ENCODE measurements around the gene MTCL1. TPM values are rescaled to one million over a fixed set of nuclear protein-coding genes. Genes with fewer than 3 reads are reported as not detected.

The MTCL1 gene
- total and polyA plus RNA-seq, 2 of the 8 experiments (the other 6 are each of a cell fraction or from before 2014, with no cell fraction given) = 16.6 to 60.8 TPM

DNA sequence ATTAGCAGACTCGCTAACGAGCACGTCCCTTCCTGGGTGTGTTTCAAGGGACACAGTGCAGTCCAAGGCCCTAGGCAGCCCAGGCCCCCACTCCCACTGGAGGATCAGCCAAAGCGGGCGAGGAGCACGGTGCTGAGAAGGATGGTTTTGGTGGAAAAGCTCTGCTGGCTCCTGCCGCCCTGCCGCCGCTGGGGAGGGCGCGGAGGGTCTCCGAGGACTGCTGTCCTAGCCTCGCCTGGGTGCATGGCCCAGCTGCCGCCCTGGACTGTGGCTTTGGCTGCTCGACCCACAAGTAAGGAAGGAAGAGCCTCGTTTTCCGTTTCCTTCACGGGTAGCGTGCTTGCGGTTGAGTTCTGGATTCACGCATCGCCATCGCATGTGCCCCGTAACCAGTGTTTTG, 79.9 kb downstream of the MTCL1 start:
- H2BK20ac ChIP-seq (ENCODE audit: low read length) = no peak overlapping the region
- peak overlapping the region; percentile 60; the same call in 1 of the 2 replicates for H2BK5ac ChIP-seq (ENCODE audit: low read depth, low read length)
- H3K9ac ChIP-seq (replicated peaks in 1 of 4; ENCODE audit: extremely low read depth in 1 of 4, low read depth in 3 of 4, low read length in 3 of 4) = no peak overlapping the region
- no peak overlapping the region for H2AFZ ChIP-seq (ENCODE audit: low read length)
- peak overlapping the region; percentile 58 for H4K8ac ChIP-seq (ENCODE audit: extremely low read depth, insufficient read depth, low read length)
- H4K5ac ChIP-seq (ENCODE audit: insufficient read length, low read depth, low read length) = no peak overlapping the region
- no peak overlapping the region for H3K18ac ChIP-seq (ENCODE audit: extremely low read depth, low read length)
- H3K56ac ChIP-seq (replicated peaks; ENCODE audit: insufficient read length, low read depth, low read length) = no peak overlapping the region
- no peak overlapping the region for H3K23ac ChIP-seq (ENCODE audit: insufficient read length)
- no peaks in the 10 kb centered on the region for H3K9me3 ChIP-seq (ENCODE audit: insufficient read depth in 2 of 2, low read depth in 1 of 2, low read length in 1 of 2)
- H3K23me2 ChIP-seq (ENCODE audit: low read depth, low read length) = no peaks in the 10 kb centered on the region
- no peak overlapping the region for H2AK5ac ChIP-seq (ENCODE audit: low read depth, low read length)
- H3K79me1 ChIP-seq (ENCODE audit: low read depth, low read length) = no peaks in the 10 kb centered on the region; the same call in 1 of the 2 replicates
- H3K4me3 ChIP-seq (ENCODE audit: extremely low read depth in 1 of 4, insufficient read depth in 2 of 4, low read depth in 3 of 4, low read length in 4 of 4) = no peak overlapping the region
- H2BK120ac ChIP-seq (replicated peaks; ENCODE audit: low read depth, low read length) = no peak overlapping the region
- no peak overlapping the region for H4K91ac ChIP-seq (replicated peaks; ENCODE audit: insufficient read length, low read length)
- no peak overlapping the region for H2BK15ac ChIP-seq (ENCODE audit: low read length)
- DNase-seq (ENCODE audit: low read depth in 1 of 2, low spot score in 2 of 2) = no peak
- POLR2A ChIA-PET (ENCODE audit: partially characterized antibody) = no interaction called here
- H4K20me1 ChIP-seq (replicated peaks in 1 of 2; ENCODE audit: control insufficient read depth in 1 of 2, insufficient read depth in 2 of 2, low read length in 2 of 2) = no peaks in the 10 kb centered on the region
- peaks cover 0 to 2% (median 0%) of the 10 kb centered on the region in 4 experiments; a peak in 1 of 7 replicates for H3K4me1 ChIP-seq (replicated peaks in 1 of 4; ENCODE audit: control insufficient read depth in 3 of 4, insufficient read depth in 4 of 4, low read length in 3 of 4)
- peaks cover 7 to 49% (median 20%) of the 10 kb centered on the region in 4 experiments; a peak in 5 of 8 replicates for H3K36me3 ChIP-seq (ENCODE audit: control insufficient read depth in 2 of 4, insufficient read depth in 4 of 4, low read length in 3 of 4)
- H3K4me2 ChIP-seq (ENCODE audit: insufficient read depth in 1 of 2, low read depth in 2 of 2, low read length in 2 of 2) = no peak overlapping the region
- CTCF ChIA-PET (ENCODE audit: partially characterized antibody) = interaction anchor here (0.7 to 2.6 kb wide), 3 partner anchors 12 to 203 kb away, joined by 3 to 5 read pairs (median 3); no protein-coding TSS in a partner anchor
- no peaks in the 10 kb centered on the region for H3K79me2 ChIP-seq (ENCODE audit: control insufficient read depth in 1 of 2, insufficient read depth in 2 of 2, low read length in 2 of 2)
- H3K14ac ChIP-seq (ENCODE audit: insufficient read length) = no peak overlapping the region
- H3K27me3 ChIP-seq (replicated peaks in 1 of 4; ENCODE audit: control insufficient read depth in 3 of 4, extremely low read depth in 1 of 4, insufficient read depth in 3 of 4, low read length in 3 of 4) = no peaks in the 10 kb centered on the region
- no peak overlapping the region for H3K27ac ChIP-seq (ENCODE audit: low read depth, low read length)
- H2BK12ac ChIP-seq (ENCODE audit: low read depth, low read length) = no peak overlapping the region
- no peak for FAIRE-seq
- WGBS, 2 experiments (ENCODE audit: extremely low coverage in 1 of 2, insufficient coverage in 1 of 2, insufficient read length in 1 of 2, insufficient replicate concordance in 2 of 2, low coverage in 1 of 2, low lambda C conversion rate in 2 of 2, missing lambda C conversion rate in 1 of 2) = 94% methylated on average over 23 of the region's 24 CpGs; no CpG with 5 or more reads in 1 of the 2 experiments
- no peak overlapping the region for H3K4ac ChIP-seq (replicated peaks; ENCODE audit: insufficient read length, low read depth, low read length)
- TF ChIP-seq BACH1 (IDR thresholded peaks at IDR 0.05; ENCODE audit: low read length) = no peak
